Mammary epithelial cell (primary cell): ENCODE results near the gene KDM7A.
A peak's percentile ranks its signal among the peaks of the same experiment; 100 is the strongest.

Source experiments
- CTCF ChIP-seq, 2 donors: IDR thresholded peaks in 1 of 2; conservative IDR thresholded peaks in 1 of 2; 2 replicates each; pipeline ENCODE4 v1.5.1; 2011 to 2012; ENCODE audit warnings: inconsistent platforms in 2 of 2, low read length in 2 of 2, mild to moderate bottlenecking in 2 of 2, control low read depth in 1 of 2, low read depth in 1 of 2; ENCODE audit not compliant: insufficient read depth in 1 of 2; ENCODE audit errors: extremely low read depth in 1 of 2
- EZH2 ChIP-seq: IDR thresholded peaks from 2 replicates; pipeline ENCODE4 v1.6.1; 2012; ENCODE audit warnings: low read length, inconsistent platforms, borderline replicate concordance

DNA sequence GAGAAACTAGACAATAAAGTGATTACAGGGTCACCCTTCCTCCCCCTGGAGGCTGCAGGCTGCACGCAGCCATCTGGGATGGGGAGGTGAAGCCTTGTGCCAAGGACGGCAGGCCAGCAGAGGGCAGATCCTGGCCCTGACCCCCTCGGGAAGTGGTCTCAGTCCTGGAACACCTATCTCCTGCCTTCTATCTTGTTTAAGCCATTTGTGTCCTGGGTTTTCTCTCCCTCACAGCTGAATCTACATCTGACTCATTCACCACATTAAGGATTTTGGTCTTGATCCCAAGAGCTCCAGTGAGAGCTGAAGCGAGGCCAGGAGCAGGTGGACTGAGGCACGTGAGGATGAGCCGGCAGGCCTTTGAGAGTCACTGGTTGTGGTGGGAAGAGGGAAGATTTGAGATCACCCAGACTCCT lies 97.7 kb downstream of the KDM7A start:
- peak in 1 of 2 donors; percentile 2 for TF ChIP-seq CTCF (conservative IDR thresholded peaks at IDR 0.05 in 1 of 2, IDR thresholded peaks at IDR 0.05 in 1 of 2; ENCODE audit: extremely low read depth in 1 of 2, insufficient read depth in 1 of 2, low read depth in 1 of 2, low read length in 2 of 2)
- no peak for TF ChIP-seq EZH2
